Measurements from ENCODE around the gene CR2. TPM values are rescaled to one million over a fixed set of nuclear protein-coding genes. Genes with fewer than 3 reads are reported as not detected.

Gene CR2
- total RNA-seq, 4 donors from 2014 or later = 0.07 to 0.15 TPM; not detected in 2

GRCh38 chr1:207420109-207420508, 34.0 kb upstream of the CR2 start:
- intact Hi-C loops (cut with DNase I; ENCODE audit: low total_unique reads) = no loop called here
- H3K27ac ChIP-seq = no peak overlapping the region
- in situ Hi-C loops (cut with MboI; ENCODE audit: low sequenced_read_pairs in 4 of 4) = loop anchor here in 1 of 4 donors (25.0 kb wide), 2 partner anchors 158 to 233 kb away; no protein-coding TSS in a partner anchor
- no peaks in the 10 kb centered on the region for H3K4me1 ChIP-seq
- H3K9me3 ChIP-seq = no peaks in the 10 kb centered on the region
- H3K36me3 ChIP-seq = no peaks in the 10 kb centered on the region
- H3K4me3 ChIP-seq = no peak overlapping the region
- no peak for DNase-seq
- peaks cover 0 to 5% (median 0%) of the 10 kb centered on the region in 3 donors for H3K27me3 ChIP-seq
- ATAC-seq = no peak
- TF ChIP-seq, protein P1, sequence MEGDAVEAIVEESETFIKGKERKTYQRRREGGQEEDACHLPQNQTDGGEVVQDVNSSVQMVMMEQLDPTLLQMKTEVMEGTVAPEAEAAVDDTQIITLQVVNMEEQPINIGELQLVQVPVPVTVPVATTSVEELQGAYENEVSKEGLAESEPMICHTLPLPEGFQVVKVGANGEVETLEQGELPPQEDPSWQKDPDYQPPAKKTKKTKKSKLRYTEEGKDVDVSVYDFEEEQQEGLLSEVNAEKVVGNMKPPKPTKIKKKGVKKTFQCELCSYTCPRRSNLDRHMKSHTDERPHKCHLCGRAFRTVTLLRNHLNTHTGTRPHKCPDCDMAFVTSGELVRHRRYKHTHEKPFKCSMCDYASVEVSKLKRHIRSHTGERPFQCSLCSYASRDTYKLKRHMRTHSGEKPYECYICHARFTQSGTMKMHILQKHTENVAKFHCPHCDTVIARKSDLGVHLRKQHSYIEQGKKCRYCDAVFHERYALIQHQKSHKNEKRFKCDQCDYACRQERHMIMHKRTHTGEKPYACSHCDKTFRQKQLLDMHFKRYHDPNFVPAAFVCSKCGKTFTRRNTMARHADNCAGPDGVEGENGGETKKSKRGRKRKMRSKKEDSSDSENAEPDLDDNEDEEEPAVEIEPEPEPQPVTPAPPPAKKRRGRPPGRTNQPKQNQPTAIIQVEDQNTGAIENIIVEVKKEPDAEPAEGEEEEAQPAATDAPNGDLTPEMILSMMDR (IDR thresholded peaks at IDR 0.05 in 4 of 5, conservative IDR thresholded peaks at IDR 0.05 in 1 of 5) = no peak
- TF ChIP-seq POLR2A (IDR thresholded peaks at IDR 0.05) = no peak

- H3K9me3 ChIP-seq = no peaks in the 10 kb centered on the region
- peaks cover 0 to 5% (median 0%) of the 10 kb centered on the region in 3 donors for H3K27me3 ChIP-seq
- in situ Hi-C loops (cut with MboI; ENCODE audit: low sequenced_read_pairs in 4 of 4) = loop anchor here in 1 of 4 donors (25.0 kb wide), 2 partner anchors 159 to 234 kb away; no protein-coding TSS in a partner anchor
- no peak for DNase-seq
- no peaks in the 10 kb centered on the region for H3K36me3 ChIP-seq
- H3K27ac ChIP-seq = no peak overlapping the region
- ATAC-seq = no peak
- H3K4me3 ChIP-seq = no peak overlapping the region
- intact Hi-C loops (cut with DNase I; ENCODE audit: low total_unique reads) = no loop called here
- no peaks in the 10 kb centered on the region for H3K4me1 ChIP-seq
- TF ChIP-seq POLR2A (IDR thresholded peaks at IDR 0.05) = no peak
- TF ChIP-seq, protein P1 (IDR thresholded peaks at IDR 0.05 in 4 of 5, conservative IDR thresholded peaks at IDR 0.05 in 1 of 5) = no peak
Measured at GRCh38 chr1:207421078-207421477, 33.0 kb upstream of the CR2 start.

- Histone ChIP-seq H3K9me3 (no peaks in the 10 kb centered on the region), H3K27ac (no peak overlapping the region), H3K36me3 (no peaks in the 10 kb centered on the region), H3K4me1 (no peaks in the 10 kb centered on the region), H3K27me3 (peaks cover 0 to 8% (median 0%) of the 10 kb centered on the region in 3 donors), H3K4me3 (no peak overlapping the region)
- in situ Hi-C loops (cut with MboI; ENCODE audit: low sequenced_read_pairs in 4 of 4) (loop anchor here in 1 of 4 donors (25.0 kb wide), 2 partner anchors 161 to 236 kb away; no protein-coding TSS in a partner anchor), intact Hi-C loops (cut with DNase I; ENCODE audit: low total_unique reads) (no loop called here)
- TF ChIP-seq POLR2A (IDR thresholded peaks at IDR 0.05) = no peak
- TF ChIP-seq, protein P1 (IDR thresholded peaks at IDR 0.05 in 4 of 5, conservative IDR thresholded peaks at IDR 0.05 in 1 of 5) = no peak
- ATAC-seq (no peak), DNase-seq (no peak)
Measured at GRCh38 chr1:207423560-207424292, 30.4 kb upstream of the CR2 start.

GRCh38 chr1:207424570-207425131, 29.5 kb upstream of the CR2 start:
- TF ChIP-seq, protein P1 (IDR thresholded peaks at IDR 0.05 in 4 of 5, conservative IDR thresholded peaks at IDR 0.05 in 1 of 5) = no peak
- TF ChIP-seq POLR2A (IDR thresholded peaks at IDR 0.05) = no peak
- no peak overlapping the region for H3K4me3 ChIP-seq
- no peaks in the 10 kb centered on the region for H3K36me3 ChIP-seq
- in situ Hi-C loops (cut with MboI; ENCODE audit: low sequenced_read_pairs in 4 of 4) (loop anchor here in 1 of 4 donors (25.0 kb wide), 2 partner anchors 162 to 237 kb away; no protein-coding TSS in a partner anchor), intact Hi-C loops (cut with DNase I; ENCODE audit: low total_unique reads) (no loop called here)
- no peak for ATAC-seq
- H3K27me3 ChIP-seq = peaks cover 0 to 9% (median 0%) of the 10 kb centered on the region in 3 donors
- no peaks in the 10 kb centered on the region for H3K4me1 ChIP-seq
- no peaks in the 10 kb centered on the region for H3K9me3 ChIP-seq
- no peak for DNase-seq
- H3K27ac ChIP-seq = no peak overlapping the region
